Peyer's patch (tissue), 4 donors: Measurements from ENCODE around the gene EFS.

Experiments used
- POLR2A ChIP-seq, 2 donors: fragments of 450-650 bp; IDR thresholded peaks; one replicate each; pipeline ENCODE4 v1.5.1; 2017; ENCODE audit warnings: antibody characterized with exemption in 2 of 2, mild to moderate bottlenecking in 2 of 2, moderate library complexity in 2 of 2
- TF ChIP-seq, protein P1 (sequence below), 6 experiments: fragments of 450-650 bp in 4 of 6; fragments of 200-600 bp in 2 of 6; sonication (generic) in 1 of 6; IDR thresholded peaks; one replicate each; pipeline ENCODE4 v1.5.1; 2017 to 2019; ENCODE audit warnings: antibody characterized with exemption in 6 of 6, mild to moderate bottlenecking in 3 of 6, moderate library complexity in 1 of 6

DNA sequence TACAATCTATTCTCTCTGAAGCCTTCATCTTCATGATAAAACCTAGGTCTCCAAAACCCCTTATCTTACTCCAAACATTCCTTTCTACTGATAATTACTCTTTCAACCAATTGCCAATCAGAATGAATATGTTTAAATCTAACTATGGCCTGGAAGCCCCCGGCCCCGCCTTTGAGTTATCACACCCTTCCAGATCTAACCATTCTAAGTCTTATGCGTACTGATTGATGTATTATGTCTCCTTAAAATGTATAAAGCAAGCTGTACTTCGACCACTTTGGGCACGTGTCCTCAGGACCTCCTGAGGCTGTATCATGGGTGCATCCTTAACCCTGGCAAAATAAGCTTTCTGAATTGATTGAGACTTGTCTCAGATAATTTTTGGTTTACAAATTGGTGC, 29.3 kb downstream of the EFS start:
- TF ChIP-seq, protein P1, sequence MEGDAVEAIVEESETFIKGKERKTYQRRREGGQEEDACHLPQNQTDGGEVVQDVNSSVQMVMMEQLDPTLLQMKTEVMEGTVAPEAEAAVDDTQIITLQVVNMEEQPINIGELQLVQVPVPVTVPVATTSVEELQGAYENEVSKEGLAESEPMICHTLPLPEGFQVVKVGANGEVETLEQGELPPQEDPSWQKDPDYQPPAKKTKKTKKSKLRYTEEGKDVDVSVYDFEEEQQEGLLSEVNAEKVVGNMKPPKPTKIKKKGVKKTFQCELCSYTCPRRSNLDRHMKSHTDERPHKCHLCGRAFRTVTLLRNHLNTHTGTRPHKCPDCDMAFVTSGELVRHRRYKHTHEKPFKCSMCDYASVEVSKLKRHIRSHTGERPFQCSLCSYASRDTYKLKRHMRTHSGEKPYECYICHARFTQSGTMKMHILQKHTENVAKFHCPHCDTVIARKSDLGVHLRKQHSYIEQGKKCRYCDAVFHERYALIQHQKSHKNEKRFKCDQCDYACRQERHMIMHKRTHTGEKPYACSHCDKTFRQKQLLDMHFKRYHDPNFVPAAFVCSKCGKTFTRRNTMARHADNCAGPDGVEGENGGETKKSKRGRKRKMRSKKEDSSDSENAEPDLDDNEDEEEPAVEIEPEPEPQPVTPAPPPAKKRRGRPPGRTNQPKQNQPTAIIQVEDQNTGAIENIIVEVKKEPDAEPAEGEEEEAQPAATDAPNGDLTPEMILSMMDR (IDR thresholded peaks at IDR 0.05), result no peak
- no peak for TF ChIP-seq POLR2A (IDR thresholded peaks at IDR 0.05)
